Measurements from ENCODE around the gene OR2F2.

DNA sequence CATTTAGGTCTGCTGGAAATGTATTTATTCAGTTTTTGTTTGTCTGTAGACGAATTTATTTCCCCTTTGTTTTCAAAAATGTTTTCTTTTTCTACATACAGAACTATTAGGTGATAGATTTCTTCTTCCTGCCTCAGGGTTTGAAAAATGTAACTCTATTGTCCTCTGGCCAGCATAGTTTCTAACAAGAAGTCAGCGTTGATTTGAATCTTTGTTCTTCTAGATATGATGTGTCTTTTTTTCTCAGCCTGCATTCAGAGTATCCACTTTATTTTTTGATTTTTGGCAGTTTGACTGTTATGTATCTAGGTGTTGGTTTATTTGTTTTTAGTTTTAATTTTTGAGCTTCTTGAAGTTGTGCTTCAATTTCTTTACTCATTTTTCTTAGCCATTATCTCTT, 12.1 kb downstream of the OR2F2 start:
- TF ChIP-seq, protein P1, sequence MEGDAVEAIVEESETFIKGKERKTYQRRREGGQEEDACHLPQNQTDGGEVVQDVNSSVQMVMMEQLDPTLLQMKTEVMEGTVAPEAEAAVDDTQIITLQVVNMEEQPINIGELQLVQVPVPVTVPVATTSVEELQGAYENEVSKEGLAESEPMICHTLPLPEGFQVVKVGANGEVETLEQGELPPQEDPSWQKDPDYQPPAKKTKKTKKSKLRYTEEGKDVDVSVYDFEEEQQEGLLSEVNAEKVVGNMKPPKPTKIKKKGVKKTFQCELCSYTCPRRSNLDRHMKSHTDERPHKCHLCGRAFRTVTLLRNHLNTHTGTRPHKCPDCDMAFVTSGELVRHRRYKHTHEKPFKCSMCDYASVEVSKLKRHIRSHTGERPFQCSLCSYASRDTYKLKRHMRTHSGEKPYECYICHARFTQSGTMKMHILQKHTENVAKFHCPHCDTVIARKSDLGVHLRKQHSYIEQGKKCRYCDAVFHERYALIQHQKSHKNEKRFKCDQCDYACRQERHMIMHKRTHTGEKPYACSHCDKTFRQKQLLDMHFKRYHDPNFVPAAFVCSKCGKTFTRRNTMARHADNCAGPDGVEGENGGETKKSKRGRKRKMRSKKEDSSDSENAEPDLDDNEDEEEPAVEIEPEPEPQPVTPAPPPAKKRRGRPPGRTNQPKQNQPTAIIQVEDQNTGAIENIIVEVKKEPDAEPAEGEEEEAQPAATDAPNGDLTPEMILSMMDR (IDR thresholded peaks at IDR 0.05): no peak
- TF ChIP-seq POLR2A (IDR thresholded peaks at IDR 0.05): no peak

All from tibial nerve (tissue), 3 donors.